Keratinocyte (primary cell): Measurements from ENCODE around the gene ITPKC. TPM values are rescaled to one million over a fixed set of nuclear protein-coding genes. Genes with fewer than 3 reads are reported as not detected.

Experiments
- DNase-seq: peaks from one replicate; pipeline ENCODE4 v3.0.0-alpha.2; 2011; ENCODE audit warnings: low read depth, missing footprints, low spot score
- FAIRE-seq: peaks from 2 replicates; lab custom pipeline; 2011; peaks lifted over from hg19 to GRCh38; lab: Jason Lieb, UNC
- H2AFZ ChIP-seq: 2 replicates; pipeline ENCODE4 v1.6.0; 2012; ENCODE audit warnings: low read length, control low read depth, inconsistent platforms; ENCODE audit not compliant: control insufficient read depth
- H3K27ac ChIP-seq: 2 replicates; pipeline ENCODE4 v1.5.1; 2011; ENCODE audit warnings: low read length; ENCODE audit not compliant: control insufficient read depth, insufficient read depth
- H3K27me3 ChIP-seq: 3 replicates; pipeline ENCODE4 v1.6.0; 2011; ENCODE audit warnings: low read length; ENCODE audit not compliant: control insufficient read depth, insufficient read depth; ENCODE audit errors: extremely low read depth
- H3K36me3 ChIP-seq, 2 experiments: 2 replicates in 1 of 2; 3 replicates in 1 of 2; pipeline ENCODE4 v1.5.1; 2011; ENCODE audit warnings: low read length in 2 of 2, mild to moderate bottlenecking in 1 of 2; ENCODE audit not compliant: control insufficient read depth in 2 of 2, insufficient read depth in 2 of 2; ENCODE audit errors: extremely low read depth in 1 of 2
- H3K4me1 ChIP-seq: 3 replicates; pipeline ENCODE4 v1.5.1; 2011; ENCODE audit warnings: low read length; ENCODE audit not compliant: control insufficient read depth, insufficient read depth; ENCODE audit errors: extremely low read depth
- H3K4me2 ChIP-seq: 3 replicates; pipeline ENCODE4 v1.6.0; 2011; ENCODE audit warnings: low read depth, low read length; ENCODE audit not compliant: control insufficient read depth, insufficient read depth; ENCODE audit errors: extremely low read depth
- H3K4me3 ChIP-seq, 3 experiments: fragments of 200-600 bp in 1 of 3; sonication (generic) in 1 of 3; 2 replicates in 2 of 3; 3 replicates in 1 of 3; pipeline ENCODE4 v1.5.1; 2011 to 2016; ENCODE audit warnings: low read length in 3 of 3, mild to moderate bottlenecking in 3 of 3, control low read depth in 2 of 3, inconsistent platforms in 1 of 3, low read depth in 1 of 3, mixed read lengths in 1 of 3, mixed run types in 1 of 3, moderate library complexity in 1 of 3; ENCODE audit not compliant: control insufficient read depth in 2 of 3, insufficient read depth in 2 of 3; ENCODE audit errors: extremely low read depth in 1 of 3
- H3K79me2 ChIP-seq: 2 replicates; pipeline ENCODE4 v1.6.0; 2012; ENCODE audit warnings: low read length; ENCODE audit not compliant: control insufficient read depth, insufficient read depth
- H3K9ac ChIP-seq: 3 replicates; pipeline ENCODE4 v1.6.0; 2011; ENCODE audit warnings: low read length; ENCODE audit not compliant: control insufficient read depth, insufficient read depth; ENCODE audit errors: extremely low read depth
- H3K9me1 ChIP-seq: 3 replicates; pipeline ENCODE4 v1.6.0; 2011; ENCODE audit warnings: low read length; ENCODE audit not compliant: control insufficient read depth, insufficient read depth; ENCODE audit errors: extremely low read depth
- H3K9me3 ChIP-seq: 2 replicates; pipeline ENCODE4 v1.5.1; 2012; ENCODE audit warnings: low read depth, low read length; ENCODE audit not compliant: control insufficient read depth
- H4K20me1 ChIP-seq: 3 replicates; pipeline ENCODE4 v1.6.0; 2011; ENCODE audit warnings: low read length; ENCODE audit not compliant: control insufficient read depth, insufficient read depth; ENCODE audit errors: extremely low read depth
- CTCF ChIP-seq, 3 experiments: IDR thresholded peaks in 1 of 3; conservative IDR thresholded peaks in 1 of 3; optimal IDR thresholded peaks in 1 of 3; 2 replicates in 2 of 3; 3 replicates in 1 of 3; pipeline versions ENCODE3 to v1.5.1; 2011; ENCODE audit warnings: low read length in 3 of 3, mild to moderate bottlenecking in 3 of 3, moderate library complexity in 2 of 3, control low read depth in 1 of 3, inconsistent platforms in 1 of 3; ENCODE audit not compliant: insufficient read depth in 2 of 3; ENCODE audit errors: extremely low read depth in 1 of 3
- EZH2 ChIP-seq: IDR thresholded peaks from one replicate; pipeline ENCODE4 v1.6.1; 2012; ENCODE audit warnings: inconsistent platforms, mild to moderate bottlenecking, low read length, moderate library complexity
- dilution Hi-C: fragments of 300-500 bp; cut with MboI; formaldehyde crosslinking; loops from one replicate; pipeline ENCODE4 v1.7.0; 2020; ENCODE audit warnings: low sequenced_read_pairs; ENCODE audit not compliant: extremely low pct_ligation_motif_present
- polyA plus RNA-seq, 5 experiments: library from polyadenylated mRNA; depleted of rRNA in 3 of 5; stranded (reverse) in 3 of 5; stranded (forward) in 1 of 5; unstranded in 1 of 5; fragments of >200 nt; gene quantifications; 1 replicate in 1 of 5; 2 replicates in 3 of 5; 3 replicates in 1 of 5; pipeline versions ENCODE4 v1.2.1 to v1.2.3, GENCODE V29; 2011 to 2012; ENCODE audit warnings: missing spikeins in 2 of 5, low read depth in 1 of 5, low replicate concordance in 1 of 5

Gene ITPKC
- polyA plus RNA-seq, 1 donor (not counting 4 experiments of a cell fraction or from before 2014, with no cell fraction given), result 17.2 TPM

- Histone ChIP-seq H3K4me1 (peaks cover 11% of the 10 kb centered on the region), H3K9me3 (no peaks in the 10 kb centered on the region), H3K9me1 (no peaks in the 10 kb centered on the region), H3K27me3 (no peaks in the 10 kb centered on the region), H4K20me1 (no peaks in the 10 kb centered on the region), H3K4me3 (no peak overlapping the region), H3K27ac (no peak overlapping the region), H3K79me2 (no peaks in the 10 kb centered on the region), H3K4me2 (no peak overlapping the region), H3K9ac (no peak overlapping the region), H3K36me3 (peaks cover 44 to 62% of the 10 kb centered on the region in 2 experiments), H2AFZ (no peak overlapping the region)
- dilution Hi-C loops, result no loop called here
- TF ChIP-seq CTCF (optimal IDR thresholded peaks at IDR 0.05 in 1 of 3, IDR thresholded peaks at IDR 0.05 in 1 of 3, conservative IDR thresholded peaks at IDR 0.05 in 1 of 3; ENCODE audit: extremely low read depth in 1 of 3, insufficient read depth in 2 of 3, low read length in 3 of 3) (no peak), EZH2 (no peak)
- DNase-seq (no peak), FAIRE-seq (no peak)
Observed at GRCh38 chr19:40736661-40737060, 19.7 kb downstream of the ITPKC start.

GRCh38 chr19:40737102-40737644 lies 20.3 kb downstream of the ITPKC start:
- H3K4me1 ChIP-seq, result peaks cover 11% of the 10 kb centered on the region

More at GRCh38 chr19:40737102-40737644, 20.3 kb downstream of the ITPKC start:
- no peaks in the 10 kb centered on the region for H3K27me3 ChIP-seq
- H3K9ac ChIP-seq, result no peak overlapping the region
- H4K20me1 ChIP-seq, result no peaks in the 10 kb centered on the region
- H2AFZ ChIP-seq, result no peak overlapping the region
- H3K4me2 ChIP-seq, result no peak overlapping the region
- H3K79me2 ChIP-seq, result no peaks in the 10 kb centered on the region
- no peak overlapping the region for H3K27ac ChIP-seq
- H3K4me3 ChIP-seq, result no peak overlapping the region
- peaks cover 40 to 61% of the 10 kb centered on the region in 2 experiments for H3K36me3 ChIP-seq
- H3K9me1 ChIP-seq, result no peaks in the 10 kb centered on the region
- dilution Hi-C loops, result no loop called here
- H3K9me3 ChIP-seq, result no peaks in the 10 kb centered on the region
- TF ChIP-seq EZH2, result no peak
- no peak for TF ChIP-seq CTCF (optimal IDR thresholded peaks at IDR 0.05 in 1 of 3, IDR thresholded peaks at IDR 0.05 in 1 of 3, conservative IDR thresholded peaks at IDR 0.05 in 1 of 3; ENCODE audit: extremely low read depth in 1 of 3, insufficient read depth in 2 of 3, low read length in 3 of 3)
- DNase-seq, result no peak
- no peak for FAIRE-seq
